Renal pelvis (tissue), 4 donors: ENCODE measurements around the gene TGIF2. TPM values are rescaled to one million over a fixed set of nuclear protein-coding genes. Genes with fewer than 3 reads are reported as not detected.

Source experiments
- DNase-seq: peaks from one replicate; pipeline ENCODE4 v3.0.0-alpha.2; 2013
- polyA plus RNA-seq, 3 donors: library from polyadenylated mRNA; unstranded; fragments of 120-200 nt; gene quantifications; one replicate each; pipeline ENCODE4 v1.2.1, GENCODE V29; 2013; ENCODE audit not compliant: insufficient read length in 3 of 3

Gene TGIF2
- polyA plus RNA-seq, 3 donors: 56.4 to 65.0 (median 57.0) TPM

DNA sequence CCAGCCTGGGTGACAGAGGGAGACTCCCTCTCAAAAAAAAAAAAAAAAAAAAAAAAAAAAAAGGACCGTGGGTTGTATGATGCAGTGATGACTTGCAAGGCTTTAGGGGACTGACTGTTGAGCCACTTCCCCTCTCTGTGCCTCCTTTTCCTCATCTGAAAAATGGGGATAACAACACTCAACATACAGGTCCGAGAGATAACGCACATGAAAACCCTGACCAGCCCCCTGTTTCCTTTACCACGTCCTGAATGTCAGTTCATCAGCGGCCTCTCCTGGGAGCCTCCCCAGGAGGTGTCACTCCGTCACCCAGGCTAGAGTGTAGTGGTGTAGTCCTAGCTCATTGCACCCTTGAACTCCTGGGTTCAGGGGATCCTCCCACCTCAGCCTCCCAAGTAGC is 68.7 kb downstream of the TGIF2 start:
- no peak for DNase-seq

Other genes with a start within 250 kb of the TGIF2 start
- 100 to 1,000 TPM; 210 to 251 (median 219) TPM for gene MYL9, start 32.1 kb upstream of the TGIF2 start, polyA plus RNA-seq
- 10 to 100 TPM; 59.8 to 77.0 (median 62.9) TPM for gene RAB5IF, start 32.2 kb downstream of the TGIF2 start, polyA plus RNA-seq
- gene SLA2, start 72.6 kb downstream of the TGIF2 start, polyA plus RNA-seq: under 1 TPM; 0.40 to 0.63 (median 0.52) TPM
- 10 to 100 TPM; 27.8 to 31.6 (median 28.0) TPM for gene NDRG3, start 172.5 kb downstream of the TGIF2 start, polyA plus RNA-seq
- gene DSN1, start 200.2 kb downstream of the TGIF2 start, polyA plus RNA-seq: 10 to 100 TPM; 16.8 to 22.4 (median 20.5) TPM